GM23248 (cell line): Measurements from ENCODE around the gene LRP5.

Experiments
- EZH2 ChIP-seq: fragments of 200-600 bp; sonication (generic); IDR thresholded peaks from 2 replicates; pipeline ENCODE4 v1.6.1; 2018; ENCODE audit warnings: antibody characterized with exemption, mild to moderate bottlenecking; ENCODE audit not compliant: insufficient read depth, poor library complexity, severe bottlenecking
- EZH2phosphoT487 ChIP-seq: fragments of 200-600 bp; sonication (generic); IDR thresholded peaks from 2 replicates; pipeline ENCODE4 v1.6.1; 2018; ENCODE audit warnings: antibody characterized with exemption, moderate library complexity, mild to moderate bottlenecking, low read depth; ENCODE audit not compliant: insufficient read depth

DNA sequence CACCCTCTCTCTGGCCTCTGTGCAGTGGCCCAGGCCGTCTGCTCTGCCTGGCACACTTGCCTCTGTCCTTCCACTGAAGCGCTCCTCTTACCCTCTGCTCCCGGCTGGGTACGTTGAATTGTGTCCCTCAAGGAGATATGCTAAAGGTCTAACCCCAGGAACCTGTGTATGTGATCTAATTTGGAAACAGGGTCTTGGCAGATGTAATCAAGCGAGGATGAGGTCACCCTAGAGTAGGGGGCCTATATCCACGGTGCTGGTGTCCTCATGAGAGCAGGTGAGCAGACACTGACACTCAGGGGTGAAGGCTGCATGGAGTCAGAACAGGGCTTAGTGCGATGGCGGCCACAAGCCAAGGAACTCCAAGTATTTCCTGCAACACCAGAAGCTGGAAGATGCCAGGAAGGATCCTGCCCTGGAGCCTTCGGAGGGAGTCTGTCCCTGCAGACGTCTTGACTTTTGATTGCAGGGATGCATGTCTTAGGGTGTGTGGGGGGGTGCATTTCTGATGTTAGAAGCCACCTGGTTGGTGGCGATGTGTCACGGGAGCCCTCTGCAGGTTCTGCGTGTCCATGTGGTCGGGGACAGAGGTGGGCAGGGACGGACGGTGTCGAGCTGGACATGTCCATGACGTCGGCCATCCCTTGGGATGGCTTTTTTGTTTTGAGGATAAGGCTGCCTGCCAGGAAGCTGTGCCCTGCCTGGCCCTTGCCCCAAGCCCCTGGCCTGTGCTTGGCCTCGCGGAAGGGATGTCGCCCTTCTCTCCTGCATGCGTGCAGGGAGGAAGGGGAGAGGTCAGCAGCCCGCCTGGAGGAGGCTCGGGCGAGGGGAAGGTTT is 68.6 kb downstream of the LRP5 start:
- TF ChIP-seq EZH2 (no peak), EZH2phosphoT487 (no peak)
